LNCAP (cell line): ENCODE data around the gene LTA.

Source experiments
- CTCF ChIP-seq: fragments of 450-650 bp; IDR thresholded peaks from 2 replicates; pipeline ENCODE4 v1.5.1; 2017; ENCODE audit warnings: mild to moderate bottlenecking

LTA gene

GRCh38 chr6:31535538-31536324 is 36.4 kb upstream of the LTA start:
- no peak for TF ChIP-seq CTCF

- TF ChIP-seq CTCF, result no peak
Measured at GRCh38 chr6:31538805-31539400, 33.2 kb upstream of the LTA start.

- no peak for TF ChIP-seq CTCF
Measured at GRCh38 chr6:31540640-31541039, 31.4 kb upstream of the LTA start.

- TF ChIP-seq CTCF, result no peak
Measured at GRCh38 chr6:31541059-31541657, 30.9 kb upstream of the LTA start.

- TF ChIP-seq CTCF, result no peak
Measured at GRCh38 chr6:31541658-31542521, 30.2 kb upstream of the LTA start, which contains the start of gene DDX39B. TSS of gene DDX39B (minus strand) at chr6:31542003. CDS start at chr6:31540532, 1,471 bp downstream.

GRCh38 chr6:31543639-31544038 is 28.4 kb upstream of the LTA start:
- no peak for TF ChIP-seq CTCF

- TF ChIP-seq CTCF, result no peak
Measured at GRCh38 chr6:31544676-31545075, 27.4 kb upstream of the LTA start.
